Raji (cell line): Measurements from ENCODE around the gene PCLO.

ENCODE experiments used
- POLR2A ChIP-seq: IDR thresholded peaks from 2 replicates; pipeline ENCODE4 v1.6.1; 2011; ENCODE audit warnings: low read depth, low read length, control low read depth; ENCODE audit not compliant: insufficient read depth

The PCLO gene

DNA sequence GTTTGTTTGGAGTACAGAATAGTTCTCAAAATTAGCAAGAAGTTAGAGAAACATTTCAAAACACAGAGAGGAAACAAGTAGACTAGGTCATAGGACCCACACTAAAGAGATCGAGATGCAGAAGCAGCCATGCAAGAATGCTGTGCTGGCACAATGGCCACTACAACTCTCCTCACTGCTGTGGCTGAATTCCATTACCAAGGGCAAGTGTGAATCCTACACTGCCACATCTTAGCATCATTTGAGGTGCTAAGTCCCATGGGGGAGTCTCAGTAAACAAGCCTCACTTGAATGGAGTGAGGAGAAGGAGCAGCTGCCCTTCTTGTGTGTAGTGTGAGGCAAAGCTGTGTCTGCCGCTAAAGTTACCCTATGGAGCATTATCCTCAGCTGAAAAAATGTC lies 56.7 kb downstream of the PCLO start:
- no peak for TF ChIP-seq POLR2A

DNA sequence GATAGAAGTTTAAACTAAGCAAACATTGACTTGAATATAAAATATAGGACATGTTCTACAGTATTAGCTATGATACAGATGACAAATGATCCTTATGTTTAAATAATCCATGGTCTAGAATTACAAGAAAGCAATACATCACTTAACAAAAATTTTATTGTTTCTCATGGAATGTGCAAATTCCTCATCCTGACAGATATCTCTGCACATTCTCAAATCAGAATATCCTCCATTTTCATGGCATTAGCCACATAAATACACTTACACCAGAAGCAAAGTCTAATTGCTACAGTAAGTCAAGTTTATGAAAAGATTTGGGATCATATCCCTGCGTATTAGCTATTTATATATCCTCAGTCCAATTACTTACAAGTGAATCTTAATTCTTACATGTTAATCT lies 57.6 kb downstream of the PCLO start:
- no peak for TF ChIP-seq POLR2A

DNA sequence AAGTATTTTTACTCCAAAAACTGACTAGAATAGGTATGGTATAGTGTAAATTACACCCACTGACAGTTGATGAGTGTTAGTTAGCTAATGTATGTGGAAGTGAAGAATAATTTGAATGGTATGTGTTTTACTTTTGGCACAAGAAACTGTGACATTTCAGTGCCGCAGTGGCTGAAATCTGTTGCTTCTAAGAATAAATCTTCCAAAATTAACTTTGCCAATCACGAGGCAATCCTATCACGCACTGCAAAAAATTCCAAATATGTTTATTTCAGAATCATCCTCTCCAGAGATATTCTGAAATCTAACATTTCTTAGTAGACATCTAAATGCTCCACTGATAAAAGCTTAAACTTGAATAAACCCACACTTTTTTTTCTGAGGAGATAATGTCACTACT lies 61.2 kb downstream of the PCLO start:
- no peak for TF ChIP-seq POLR2A

DNA sequence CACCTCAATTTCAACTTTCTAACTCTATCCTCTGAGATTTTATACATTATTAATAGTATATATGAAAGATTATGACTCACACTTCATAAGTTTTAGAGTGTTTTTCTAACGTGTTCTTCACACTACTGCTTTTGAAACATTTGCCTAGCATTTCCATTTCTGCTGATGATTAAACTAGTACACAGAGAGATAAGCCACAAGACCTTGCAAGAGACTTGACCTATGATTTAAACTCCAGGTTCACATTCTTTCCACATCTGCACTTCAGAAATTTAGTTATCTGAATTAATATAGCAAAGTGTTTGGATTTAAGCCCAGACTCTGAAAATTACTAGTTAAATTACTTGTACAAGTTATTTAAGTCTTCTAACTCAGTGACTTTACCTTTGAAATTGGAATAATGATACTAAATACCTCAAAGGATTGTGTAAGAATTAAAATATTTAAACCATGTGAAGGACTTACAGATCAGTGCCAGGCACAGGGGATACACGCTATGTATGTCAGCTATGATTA lies 66.6 kb downstream of the PCLO start:
- no peak for TF ChIP-seq POLR2A

DNA sequence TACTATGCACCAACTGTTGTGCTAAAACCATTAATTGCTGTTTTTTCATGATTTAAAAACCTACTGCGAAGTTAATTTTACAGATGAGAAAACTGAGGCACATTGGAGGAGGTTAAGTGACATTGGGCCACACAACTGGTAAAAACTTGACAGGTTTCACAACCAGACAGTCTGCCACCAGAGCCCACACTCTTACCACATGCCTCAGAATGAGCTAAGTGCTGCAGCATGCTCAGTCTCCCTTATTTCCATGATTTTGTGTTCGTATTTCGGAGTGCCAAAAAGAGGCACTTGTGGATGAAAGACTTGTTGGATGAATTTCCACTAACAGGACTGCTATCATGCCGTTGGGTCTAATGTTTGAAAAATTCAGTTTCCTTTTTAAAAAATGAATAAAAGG lies 77.4 kb downstream of the PCLO start:
- no peak for TF ChIP-seq POLR2A

DNA sequence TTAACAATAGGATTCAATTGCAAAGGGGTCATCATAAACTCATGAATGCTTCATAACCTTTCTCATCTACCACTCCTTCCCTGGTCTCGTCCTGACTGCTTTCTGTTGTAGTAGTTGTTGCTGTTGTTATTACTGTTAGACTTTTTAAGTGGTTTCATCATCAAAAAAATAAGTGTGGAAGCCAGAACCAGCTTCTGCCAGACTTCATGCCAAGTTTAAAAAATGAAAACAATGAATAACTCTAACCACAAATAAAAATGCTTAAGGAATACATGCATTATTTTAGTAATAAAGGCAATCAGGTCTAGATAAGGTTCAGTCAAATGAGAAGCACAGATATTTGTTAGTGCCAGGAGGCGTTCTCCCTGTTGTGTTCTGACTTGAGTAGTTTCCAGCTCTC lies 85.4 kb downstream of the PCLO start:
- no peak for TF ChIP-seq POLR2A

DNA sequence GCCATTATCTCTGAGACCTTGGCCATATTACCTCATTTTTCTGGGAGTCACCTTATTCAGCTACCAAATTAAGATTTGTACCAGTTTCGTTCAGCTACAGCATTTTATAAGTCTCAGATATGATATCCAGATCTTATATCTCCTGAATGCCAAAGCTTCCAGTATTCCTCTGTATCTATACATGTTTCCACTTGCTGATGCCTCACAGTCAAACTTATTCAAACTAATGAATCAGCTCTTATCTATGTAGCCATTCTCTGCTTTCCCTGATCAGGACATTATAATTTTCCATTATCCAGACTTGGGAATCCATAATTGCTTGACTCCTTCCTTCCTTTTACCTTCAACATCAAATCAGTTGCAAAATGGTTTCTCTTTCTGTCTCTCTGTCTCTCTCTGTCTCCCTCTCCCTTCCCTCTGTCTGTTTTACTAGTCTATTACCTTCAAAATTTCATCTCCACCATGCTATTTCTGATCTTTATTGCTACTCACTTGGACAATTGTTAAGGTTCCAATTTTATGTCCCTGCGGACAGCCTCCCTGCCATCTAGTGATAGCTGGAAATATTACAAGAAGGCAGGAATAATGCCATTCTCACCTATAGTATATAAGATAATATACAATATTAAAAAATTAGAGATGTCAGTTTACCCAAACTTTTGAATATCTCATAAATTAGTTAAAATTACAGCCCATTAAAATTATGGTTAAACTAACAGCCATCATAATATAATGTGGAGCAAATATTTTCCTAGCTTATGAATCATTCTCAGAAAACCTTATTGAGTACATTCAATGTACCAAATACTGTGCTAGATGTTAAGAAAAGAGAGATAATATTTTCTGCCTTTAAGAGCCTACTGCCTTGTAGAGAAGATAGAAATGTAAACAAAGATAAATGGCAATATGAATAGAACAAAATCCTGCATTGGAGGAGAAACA lies 89.8 kb downstream of the PCLO start:
- no peak for TF ChIP-seq POLR2A

DNA sequence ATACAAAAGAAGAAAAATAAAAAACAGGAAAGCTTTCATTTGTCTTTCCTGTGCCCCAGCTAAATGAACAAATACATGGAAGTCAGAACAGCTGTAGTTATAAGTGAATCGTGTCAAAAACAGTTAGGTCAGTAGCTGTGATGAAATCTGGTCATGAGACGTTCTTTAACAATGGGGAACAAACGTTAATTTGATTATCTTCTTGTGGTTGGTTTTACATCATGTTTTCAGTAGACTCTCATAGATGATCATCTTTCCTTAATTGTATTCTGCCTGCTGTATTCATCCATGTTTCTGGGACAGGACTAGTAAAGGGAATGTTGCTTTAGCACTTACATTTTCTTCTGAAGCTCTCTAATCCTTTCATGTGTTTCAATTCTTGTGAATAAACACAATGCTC lies 97.0 kb downstream of the PCLO start:
- TF ChIP-seq POLR2A, result no peak

DNA sequence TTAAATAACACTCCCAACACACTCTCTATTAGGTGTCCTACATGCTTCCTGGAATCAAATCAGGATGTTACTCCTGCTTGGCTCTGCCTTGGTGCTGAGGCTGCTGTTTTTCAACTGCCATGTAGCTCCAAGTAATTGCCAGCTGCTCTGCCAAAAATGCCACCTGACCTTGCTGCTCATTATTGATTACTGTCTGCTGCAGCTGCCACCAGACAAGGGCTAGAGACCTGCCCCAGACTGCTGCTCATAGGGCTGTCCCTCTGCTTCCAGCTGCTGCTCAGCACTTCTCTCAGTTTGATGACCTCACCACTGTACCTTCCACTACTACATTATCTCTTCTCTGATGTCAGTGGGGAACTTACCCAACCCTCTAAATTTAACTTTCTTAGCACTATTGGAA lies 102.5 kb downstream of the PCLO start:
- no peak for TF ChIP-seq POLR2A

DNA sequence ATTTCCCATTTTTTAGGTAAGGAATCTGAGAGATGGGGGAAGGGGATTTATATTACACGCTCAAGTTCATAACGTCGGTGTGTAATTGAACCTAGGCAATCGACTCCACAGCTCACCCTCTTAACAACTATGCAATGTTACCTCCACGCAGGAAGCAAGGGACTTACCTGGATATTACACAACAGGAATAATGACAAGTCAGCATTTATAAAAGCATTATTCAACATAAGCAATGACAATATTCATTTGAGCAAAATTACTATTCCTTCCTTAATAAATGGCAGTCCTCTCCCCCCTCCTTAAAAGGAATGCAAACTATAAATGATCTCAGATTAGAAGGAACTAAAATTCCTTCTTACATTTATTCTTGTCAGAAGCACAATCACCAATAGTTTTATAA lies 104.0 kb downstream of the PCLO start:
- TF ChIP-seq POLR2A, result no peak

DNA sequence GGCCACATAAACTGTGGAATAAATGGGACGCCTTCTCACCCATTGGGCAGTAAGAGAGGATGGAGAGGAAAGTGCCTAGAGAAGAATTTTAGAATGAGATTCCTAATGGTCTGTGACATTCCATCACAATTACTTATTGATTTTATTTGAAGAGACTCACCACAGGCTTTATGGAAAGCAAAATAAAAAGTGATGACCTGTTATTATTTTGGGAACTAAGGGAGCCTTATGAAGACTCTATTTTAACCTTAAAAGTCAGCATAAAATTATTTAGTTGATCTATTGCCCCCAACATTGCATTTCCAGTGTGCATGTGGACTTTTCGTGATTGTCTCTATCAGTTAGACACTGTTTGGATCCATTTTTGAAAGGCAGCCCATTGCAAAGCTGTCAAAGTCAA lies 107.5 kb downstream of the PCLO start:
- TF ChIP-seq POLR2A, result no peak

DNA sequence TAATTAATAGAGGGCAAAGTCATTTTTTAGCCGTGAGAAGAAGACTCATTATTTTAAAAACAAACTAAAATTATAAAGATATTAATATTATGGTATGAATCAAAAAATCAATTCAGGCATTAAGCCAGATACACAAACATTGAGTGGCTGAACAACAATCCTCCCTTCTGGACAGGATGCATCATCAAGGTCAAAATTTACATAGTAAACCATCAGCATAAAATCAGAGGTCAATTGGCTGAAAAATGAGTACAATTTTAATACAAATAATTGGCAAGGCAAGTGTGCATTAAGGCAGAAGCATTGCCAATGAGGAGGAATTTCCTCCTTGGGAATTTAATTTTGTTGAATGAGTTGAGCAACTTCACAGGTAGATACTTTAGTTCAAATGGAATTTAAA lies 108.2 kb downstream of the PCLO start:
- TF ChIP-seq POLR2A, result no peak

DNA sequence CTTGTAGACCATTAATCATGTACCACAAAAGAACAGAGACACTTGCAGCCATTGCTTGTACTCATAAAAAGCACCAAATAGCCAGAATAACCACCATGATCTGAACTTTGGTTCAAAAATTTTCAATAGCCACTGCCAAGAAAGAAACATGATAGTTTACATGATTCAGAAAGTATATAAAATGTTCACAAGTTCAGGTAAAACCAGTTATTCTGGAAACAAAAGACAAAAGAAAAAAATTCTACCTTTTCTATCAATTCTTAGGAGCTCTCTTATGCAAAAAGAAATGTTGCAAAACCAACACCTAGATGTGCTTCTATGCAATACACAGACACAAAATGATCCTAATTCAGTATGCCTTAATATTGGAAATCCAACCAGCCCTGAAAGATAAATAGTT lies 108.7 kb downstream of the PCLO start:
- TF ChIP-seq POLR2A, result no peak

DNA sequence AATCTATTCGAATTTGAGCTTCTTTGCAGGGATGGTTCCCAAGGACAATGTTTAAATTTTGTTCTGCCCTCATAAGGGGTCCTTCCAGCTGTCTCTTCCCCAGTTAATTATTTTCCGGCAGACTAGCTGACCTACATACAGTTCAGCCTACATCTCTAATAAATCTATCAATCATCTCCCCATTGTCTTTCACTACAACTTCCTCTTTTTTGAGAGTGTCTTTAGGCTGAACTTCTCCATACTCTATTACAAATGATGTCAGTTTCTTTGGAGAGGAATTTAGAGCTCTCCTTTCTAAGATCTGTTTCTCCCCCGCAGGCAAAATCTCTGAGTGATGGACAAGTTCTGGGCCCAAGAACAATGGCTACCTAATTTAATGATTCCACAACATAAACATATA lies 122.2 kb downstream of the PCLO start:
- TF ChIP-seq POLR2A, result no peak

DNA sequence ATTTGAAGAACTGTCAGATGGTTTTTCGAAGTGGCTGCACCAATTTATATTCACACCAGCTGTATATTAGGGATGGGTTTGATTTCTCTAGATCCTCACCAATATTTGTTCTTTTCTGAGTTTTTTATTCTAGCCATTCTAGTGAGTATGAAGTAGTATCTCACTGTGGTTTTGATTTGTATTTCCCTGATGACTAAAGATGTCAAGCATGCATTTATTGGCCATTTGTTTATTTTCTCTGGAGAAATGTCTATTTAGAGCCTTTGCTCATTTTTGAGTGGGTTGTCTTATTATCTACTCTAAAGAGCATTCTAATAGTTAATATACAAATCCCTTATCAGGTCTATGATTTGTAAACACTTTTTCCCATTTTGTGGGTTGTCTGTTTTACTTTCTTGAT lies 123.9 kb downstream of the PCLO start:
- TF ChIP-seq POLR2A, result no peak

DNA sequence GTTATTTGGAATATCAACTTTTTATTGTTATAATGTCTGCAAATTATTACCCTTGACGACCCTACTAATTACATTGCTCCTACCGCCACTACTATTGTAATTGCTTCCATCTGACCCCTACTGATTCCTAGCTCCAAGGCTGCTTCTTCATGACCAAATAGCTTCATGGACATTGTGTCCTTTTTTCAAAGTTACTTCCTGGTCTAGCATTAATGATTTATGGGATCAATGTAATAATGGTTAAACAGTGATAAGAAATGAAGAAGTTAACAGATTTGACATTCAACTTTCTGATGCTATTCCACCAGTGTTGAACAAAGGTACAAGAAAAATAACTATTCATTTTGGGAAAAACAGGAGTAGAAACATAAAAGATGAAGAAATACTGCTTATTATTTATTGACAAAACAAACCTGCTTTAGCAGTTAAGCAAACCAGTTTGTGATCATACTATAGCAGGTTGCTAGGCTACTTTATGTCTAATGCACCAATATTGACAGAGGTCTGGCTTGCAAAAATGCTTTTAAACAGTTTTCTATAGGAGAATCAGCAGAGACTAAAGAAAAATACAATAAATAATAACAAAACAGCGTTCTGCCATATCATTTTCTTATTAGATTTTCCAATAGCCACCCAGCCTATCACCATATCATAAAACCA lies 125.8 kb downstream of the PCLO start:
- no peak for TF ChIP-seq POLR2A
